ENCODE data around the gene ARHGEF12.

Gene ARHGEF12
- total RNA-seq: 10.4 to 92.2 (median 11.8) reads per million in 3 experiments

GRCh38 chr11:120335908-120336640 is at the start of gene ARHGEF12:
Gene ARHGEF12, plus strand, starts transcription at chr11:120336413. Its CDS starts 831 bp downstream, at chr11:120337244.
- peak; percentile 45 for DNase-seq

GRCh38 chr11:120288021-120288420 is 48.2 kb upstream of the ARHGEF12 start:
- DNase-seq: no peak

GRCh38 chr11:120289426-120289825 is 46.8 kb upstream of the ARHGEF12 start:
- DNase-seq: no peak

- no peak for DNase-seq
Measured at GRCh38 chr11:120290956-120291355, 45.3 kb upstream of the ARHGEF12 start.

- DNase-seq: no peak
Measured at GRCh38 chr11:120293038-120293800, 43.0 kb upstream of the ARHGEF12 start.

GRCh38 chr11:120294096-120294495 is 42.1 kb upstream of the ARHGEF12 start:
- DNase-seq: no peak

GRCh38 chr11:120295099-120295498 is 41.1 kb upstream of the ARHGEF12 start:
- DNase-seq: no peak

GRCh38 chr11:120296554-120296953 is 39.7 kb upstream of the ARHGEF12 start:
- no peak for DNase-seq

- DNase-seq: no peak
Measured at GRCh38 chr11:120298461-120298860, 37.8 kb upstream of the ARHGEF12 start.

- no peak for DNase-seq
Measured at GRCh38 chr11:120302001-120302805, 34.0 kb upstream of the ARHGEF12 start.

GRCh38 chr11:120303004-120303637 is 33.1 kb upstream of the ARHGEF12 start:
- DNase-seq: peak; percentile 25

- no peak for DNase-seq
Measured at GRCh38 chr11:120304526-120304925, 31.7 kb upstream of the ARHGEF12 start.

GRCh38 chr11:120305286-120305685 is 30.9 kb upstream of the ARHGEF12 start:
- no peak for DNase-seq

GRCh38 chr11:120306519-120307242 is 29.5 kb upstream of the ARHGEF12 start:
- DNase-seq: no peak

GRCh38 chr11:120307476-120307875 is 28.7 kb upstream of the ARHGEF12 start:
- DNase-seq: no peak

- no peak for DNase-seq
Measured at GRCh38 chr11:120308081-120308480, 28.1 kb upstream of the ARHGEF12 start.

GRCh38 chr11:120310870-120311269 is 25.3 kb upstream of the ARHGEF12 start:
- DNase-seq: no peak

- DNase-seq: no peak
Measured at GRCh38 chr11:120314861-120315260, 21.4 kb upstream of the ARHGEF12 start.

GRCh38 chr11:120316880-120317688 is 19.1 kb upstream of the ARHGEF12 start:
- no peak for DNase-seq

GRCh38 chr11:120317689-120318480 is 18.3 kb upstream of the ARHGEF12 start:
- no peak for DNase-seq

All from central memory CD4-positive, alpha-beta T cell (primary cell).